Chondrocyte (in vitro differentiated cells): ENCODE measurements around the gene RPS6KA1. TPM values are rescaled to one million over a fixed set of nuclear protein-coding genes. Genes with fewer than 3 reads are reported as not detected.
"Not testable (repeated sequence)": the region's sequence is repeated elsewhere in the genome, so short reads cannot be mapped to it uniquely, and the experiment has no call there.

Experiments
- DNase-seq: peaks from one replicate; pipeline ENCODE4 v3.0.0; 2021; ENCODE audit warnings: mixed read lengths, low spot score
- H3K27ac Mint-ChIP-seq: one replicate; pipeline ENCODE4 v1.8.0; 2021; ENCODE audit warnings: mild to moderate bottlenecking, moderate library complexity, mixed read lengths; ENCODE audit not compliant: unreplicated experiment
- H3K27me3 Mint-ChIP-seq: 2 replicates; pipeline ENCODE4 v1.8.0; 2021; ENCODE audit warnings: low read depth, mixed read lengths
- H3K36me3 Mint-ChIP-seq: 2 replicates; pipeline ENCODE4 v1.8.0; 2021; ENCODE audit warnings: low read depth, mixed read lengths
- H3K4me1 Mint-ChIP-seq: 2 replicates; pipeline ENCODE4 v1.8.0; 2021; ENCODE audit warnings: low read depth, mild to moderate bottlenecking, mixed read lengths
- H3K4me3 Mint-ChIP-seq: one replicate; pipeline ENCODE4 v1.8.0; 2021; ENCODE audit warnings: mild to moderate bottlenecking, moderate library complexity, mixed read lengths; ENCODE audit not compliant: unreplicated experiment
- H3K9me3 Mint-ChIP-seq: 2 replicates; pipeline ENCODE4 v1.8.0; 2021; ENCODE audit warnings: low read depth, mixed read lengths
- CTCF ChIP-seq: fragments of 200-600 bp; sonication (generic); IDR thresholded peaks from 2 replicates; pipeline ENCODE4 v1.5.0; 2021; ENCODE audit warnings: antibody characterized with exemption, mild to moderate bottlenecking, moderate library complexity
- total RNA-seq: library from RNA; stranded (reverse); gene quantifications from 3 replicates; pipeline ENCODE4 v1.2.1, GENCODE V29; 2021

The RPS6KA1 gene
- total RNA-seq, 1 donor from 2014 or later, result 4.4 TPM

GRCh38 chr1:26580116-26580515, 50.6 kb downstream of the RPS6KA1 start:
- Mint-ChIP-seq H3K36me3 (no peaks in the 10 kb centered on the region), H3K4me1 (no peaks in the 10 kb centered on the region), H3K9me3 (no peaks in the 10 kb centered on the region), H3K27me3 (peaks cover 16% of the 10 kb centered on the region), H3K4me3 (no peak overlapping the region), H3K27ac (no peak overlapping the region)
- DNase-seq, result no peak
- TF ChIP-seq CTCF, result no peak

GRCh38 chr1:26581287-26581651, 51.7 kb downstream of the RPS6KA1 start:
- Mint-ChIP-seq H3K9me3 (no peaks in the 10 kb centered on the region), H3K27ac (no peak overlapping the region), H3K4me3 (no peak overlapping the region), H3K4me1 (no peaks in the 10 kb centered on the region), H3K27me3 (peaks cover 14% of the 10 kb centered on the region), H3K36me3 (no peaks in the 10 kb centered on the region)
- DNase-seq, result no peak
- TF ChIP-seq CTCF, result no peak

- DNase-seq, result no peak
- Mint-ChIP-seq H3K4me3 (no peak overlapping the region), H3K27me3 (peaks cover 14% of the 10 kb centered on the region), H3K4me1 (no peaks in the 10 kb centered on the region), H3K27ac (no peak overlapping the region), H3K9me3 (no peaks in the 10 kb centered on the region), H3K36me3 (no peaks in the 10 kb centered on the region)
- TF ChIP-seq CTCF, result no peak
Observed at GRCh38 chr1:26582053-26582835, 52.7 kb downstream of the RPS6KA1 start.

GRCh38 chr1:26582836-26583460, 53.4 kb downstream of the RPS6KA1 start:
- no peaks in the 10 kb centered on the region for H3K9me3 Mint-ChIP-seq
- no peak overlapping the region for H3K4me3 Mint-ChIP-seq
- H3K4me1 Mint-ChIP-seq, result no peaks in the 10 kb centered on the region
- peaks cover 11% of the 10 kb centered on the region for H3K27me3 Mint-ChIP-seq
- no peak overlapping the region for H3K27ac Mint-ChIP-seq
- no peak for TF ChIP-seq CTCF
- no peaks in the 10 kb centered on the region for H3K36me3 Mint-ChIP-seq
- no peak for DNase-seq

- Mint-ChIP-seq H3K4me1 (no peaks in the 10 kb centered on the region), H3K9me3 (peaks cover 1% of the 10 kb centered on the region), H3K27me3 (peaks cover 7% of the 10 kb centered on the region), H3K4me3 (no peak overlapping the region), H3K36me3 (no peaks in the 10 kb centered on the region), H3K27ac (no peak overlapping the region)
- DNase-seq, result no peak
- TF ChIP-seq CTCF, result peak; percentile 6
Observed at GRCh38 chr1:26583646-26584485, 54.3 kb downstream of the RPS6KA1 start.

- H3K4me1 Mint-ChIP-seq, DNase-seq, H3K4me3 Mint-ChIP-seq, H3K9me3 Mint-ChIP-seq, H3K27me3 Mint-ChIP-seq, H3K36me3 Mint-ChIP-seq, H3K27ac Mint-ChIP-seq: not testable (repeated sequence)
Observed at GRCh38 chr1:26584588-26584987, 55.0 kb downstream of the RPS6KA1 start.
